ENCODE results near the gene PPP6R3. TPM values are rescaled to one million over a fixed set of nuclear protein-coding genes. Genes with fewer than 3 reads are reported as not detected.

The PPP6R3 gene
- polyA plus RNA-seq, 1 donor (not counting 4 experiments of a cell fraction or from before 2014, with no cell fraction given), result 50.2 TPM

DNA sequence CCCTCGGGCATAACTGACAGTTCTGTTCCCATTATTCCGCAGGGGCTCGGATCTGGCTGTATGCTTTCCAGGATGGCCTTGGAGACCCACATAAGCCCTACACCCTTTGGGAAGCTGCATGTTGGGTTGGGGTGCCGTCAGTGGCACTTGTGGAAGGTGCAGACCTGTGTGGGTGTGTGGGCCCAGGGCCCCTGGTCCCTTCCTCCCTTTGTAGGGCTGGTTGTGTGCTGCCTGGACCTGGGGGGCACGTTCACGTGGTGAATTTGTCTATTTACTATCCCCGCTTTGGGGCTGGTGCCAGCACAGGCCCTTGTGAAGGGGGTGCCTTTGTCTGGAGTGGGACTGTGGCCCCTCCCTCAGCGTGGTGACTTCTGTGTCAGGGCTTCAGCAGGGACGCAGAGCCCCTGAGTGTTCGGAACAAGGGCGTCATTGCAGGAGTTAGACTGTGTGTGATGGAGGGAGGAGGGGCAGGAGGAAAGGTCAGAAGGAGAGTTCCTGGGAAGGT, 15.0 kb upstream of the PPP6R3 start:
- Histone ChIP-seq H4K20me1 (ENCODE audit: control insufficient read depth, extremely low read depth, insufficient read depth, low read length) (no peaks in the 10 kb centered on the region), H3K27ac (ENCODE audit: control insufficient read depth, insufficient read depth, low read length) (no peak overlapping the region), H3K36me3 (ENCODE audit: control insufficient read depth in 2 of 2, extremely low read depth in 1 of 2, insufficient read depth in 2 of 2, low read length in 2 of 2) (peaks cover 4 to 19% of the 10 kb centered on the region in 2 experiments), H3K9ac (ENCODE audit: control insufficient read depth, extremely low read depth, insufficient read depth, low read length) (no peak overlapping the region), H2AFZ (ENCODE audit: control insufficient read depth, low read length) (no peak overlapping the region), H3K4me3 (ENCODE audit: control insufficient read depth in 2 of 3, extremely low read depth in 1 of 3, insufficient read depth in 2 of 3, low read depth in 1 of 3, low read length in 3 of 3) (no peak overlapping the region), H3K27me3 (ENCODE audit: control insufficient read depth, extremely low read depth, insufficient read depth, low read length) (no peaks in the 10 kb centered on the region), H3K9me1 (ENCODE audit: control insufficient read depth, extremely low read depth, insufficient read depth, low read length) (no peaks in the 10 kb centered on the region), H3K9me3 (ENCODE audit: control insufficient read depth, low read depth, low read length) (no peaks in the 10 kb centered on the region), H3K4me2 (ENCODE audit: control insufficient read depth, extremely low read depth, insufficient read depth, low read depth, low read length) (no peak overlapping the region), H3K79me2 (ENCODE audit: control insufficient read depth, insufficient read depth, low read length) (no peaks in the 10 kb centered on the region), H3K4me1 (ENCODE audit: control insufficient read depth, extremely low read depth, insufficient read depth, low read length) (no peaks in the 10 kb centered on the region)
- FAIRE-seq (no peak), DNase-seq (ENCODE audit: low read depth, low spot score) (no peak)
- no peak for TF ChIP-seq EZH2 (IDR thresholded peaks at IDR 0.05; ENCODE audit: low read length)
- dilution Hi-C loops (cut with MboI; ENCODE audit: extremely low pct_ligation_motif_present, low sequenced_read_pairs), result no loop called here

DNA sequence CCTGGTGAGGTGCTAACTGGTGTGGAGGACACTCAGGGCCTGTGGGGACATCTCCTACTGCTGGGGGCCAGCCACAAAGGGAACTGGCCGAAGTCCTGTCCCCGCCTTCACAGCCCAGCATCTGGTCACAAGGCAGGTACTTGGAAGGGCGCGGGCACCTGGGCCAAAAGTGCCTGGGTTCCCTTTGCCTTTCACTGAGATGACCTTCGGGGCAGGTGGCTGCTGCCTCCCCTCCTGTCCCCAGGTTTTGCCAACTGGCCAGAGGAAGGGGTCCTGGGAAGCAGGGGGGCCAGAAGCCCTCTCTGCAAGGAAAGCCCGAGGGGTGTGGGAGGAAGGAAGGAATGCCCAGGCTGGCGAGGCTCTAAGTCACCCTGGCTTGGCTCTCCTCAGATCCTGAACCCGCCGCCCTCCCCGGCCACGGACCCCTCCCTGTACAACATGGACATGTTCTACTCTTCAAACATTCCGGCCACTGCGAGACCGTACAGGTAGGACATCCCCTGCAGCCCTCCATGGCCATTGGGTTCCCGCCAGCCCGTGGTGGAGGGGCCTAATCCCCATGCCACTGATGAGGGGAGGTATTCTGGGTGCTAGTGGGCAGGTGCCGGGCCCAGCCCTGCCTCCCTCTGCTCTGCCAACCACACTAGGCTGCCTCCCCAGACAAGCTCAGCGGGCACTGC, 14.4 kb upstream of the PPP6R3 start:
- no peaks in the 10 kb centered on the region for H3K79me2 ChIP-seq (ENCODE audit: control insufficient read depth, insufficient read depth, low read length)
- H3K4me2 ChIP-seq (ENCODE audit: control insufficient read depth, extremely low read depth, insufficient read depth, low read depth, low read length), result no peak overlapping the region
- H3K27ac ChIP-seq (ENCODE audit: control insufficient read depth, insufficient read depth, low read length), result no peak overlapping the region
- H3K4me1 ChIP-seq (ENCODE audit: control insufficient read depth, extremely low read depth, insufficient read depth, low read length), result no peaks in the 10 kb centered on the region
- TF ChIP-seq, protein P1, sequence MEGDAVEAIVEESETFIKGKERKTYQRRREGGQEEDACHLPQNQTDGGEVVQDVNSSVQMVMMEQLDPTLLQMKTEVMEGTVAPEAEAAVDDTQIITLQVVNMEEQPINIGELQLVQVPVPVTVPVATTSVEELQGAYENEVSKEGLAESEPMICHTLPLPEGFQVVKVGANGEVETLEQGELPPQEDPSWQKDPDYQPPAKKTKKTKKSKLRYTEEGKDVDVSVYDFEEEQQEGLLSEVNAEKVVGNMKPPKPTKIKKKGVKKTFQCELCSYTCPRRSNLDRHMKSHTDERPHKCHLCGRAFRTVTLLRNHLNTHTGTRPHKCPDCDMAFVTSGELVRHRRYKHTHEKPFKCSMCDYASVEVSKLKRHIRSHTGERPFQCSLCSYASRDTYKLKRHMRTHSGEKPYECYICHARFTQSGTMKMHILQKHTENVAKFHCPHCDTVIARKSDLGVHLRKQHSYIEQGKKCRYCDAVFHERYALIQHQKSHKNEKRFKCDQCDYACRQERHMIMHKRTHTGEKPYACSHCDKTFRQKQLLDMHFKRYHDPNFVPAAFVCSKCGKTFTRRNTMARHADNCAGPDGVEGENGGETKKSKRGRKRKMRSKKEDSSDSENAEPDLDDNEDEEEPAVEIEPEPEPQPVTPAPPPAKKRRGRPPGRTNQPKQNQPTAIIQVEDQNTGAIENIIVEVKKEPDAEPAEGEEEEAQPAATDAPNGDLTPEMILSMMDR (optimal IDR thresholded peaks at IDR 0.05 in 1 of 3, IDR thresholded peaks at IDR 0.05 in 1 of 3, conservative IDR thresholded peaks at IDR 0.05 in 1 of 3; ENCODE audit: extremely low read depth in 1 of 3, insufficient read depth in 2 of 3, low read length in 3 of 3), result no peak
- TF ChIP-seq EZH2 (IDR thresholded peaks at IDR 0.05; ENCODE audit: low read length), result no peak
- no peaks in the 10 kb centered on the region for H3K9me3 ChIP-seq (ENCODE audit: control insufficient read depth, low read depth, low read length)
- H3K9me1 ChIP-seq (ENCODE audit: control insufficient read depth, extremely low read depth, insufficient read depth, low read length), result no peaks in the 10 kb centered on the region
- DNase-seq (ENCODE audit: low read depth, low spot score) (no peak), FAIRE-seq (no peak)
- dilution Hi-C loops (cut with MboI; ENCODE audit: extremely low pct_ligation_motif_present, low sequenced_read_pairs), result no loop called here
- H3K27me3 ChIP-seq (ENCODE audit: control insufficient read depth, extremely low read depth, insufficient read depth, low read length), result no peaks in the 10 kb centered on the region
- H2AFZ ChIP-seq (ENCODE audit: control insufficient read depth, low read length), result no peak overlapping the region
- peaks cover 4 to 19% of the 10 kb centered on the region in 2 experiments for H3K36me3 ChIP-seq (ENCODE audit: control insufficient read depth in 2 of 2, extremely low read depth in 1 of 2, insufficient read depth in 2 of 2, low read length in 2 of 2)
- H4K20me1 ChIP-seq (ENCODE audit: control insufficient read depth, extremely low read depth, insufficient read depth, low read length), result no peaks in the 10 kb centered on the region
- no peak overlapping the region for H3K9ac ChIP-seq (ENCODE audit: control insufficient read depth, extremely low read depth, insufficient read depth, low read length)
- no peak overlapping the region for H3K4me3 ChIP-seq (ENCODE audit: control insufficient read depth in 2 of 3, extremely low read depth in 1 of 3, insufficient read depth in 2 of 3, low read depth in 1 of 3, low read length in 3 of 3)
